Calu3 (cell line): ENCODE data around the gene NEURL4. TPM values are rescaled to one million over a fixed set of nuclear protein-coding genes. Genes with fewer than 3 reads are reported as not detected.

Experiments
- BruUV-seq: library from RNA; stranded (reverse); fragments of 400-500 nt; replicated peaks from 2 replicates; lab custom pipeline; 2021; lab: Mats Ljungman, UMichigan
- CTCF ChIA-PET: fragments of 300-600 bp; sonication (Branson Sonifier 250); formaldehyde crosslinking; loops from one replicate; lab custom pipeline; 2022; ENCODE audit warnings: antibody characterized with exemption; lab: Charles Lee
- DNase-seq: peaks from one replicate; pipeline ENCODE4 v3.0.0; 2022
- H3K27ac Mint-ChIP-seq: one replicate; pipeline ENCODE4 v1.8.0; 2022; ENCODE audit warnings: mixed read lengths; ENCODE audit not compliant: unreplicated experiment
- H3K27me3 Mint-ChIP-seq: one replicate; pipeline ENCODE4 v1.8.0; 2022; ENCODE audit warnings: mixed read lengths; ENCODE audit not compliant: unreplicated experiment
- H3K36me3 Mint-ChIP-seq: one replicate; pipeline ENCODE4 v1.8.0; 2022; ENCODE audit warnings: mild to moderate bottlenecking, moderate library complexity, mixed read lengths; ENCODE audit not compliant: insufficient read depth, unreplicated experiment
- H3K4me1 Mint-ChIP-seq: one replicate; pipeline ENCODE4 v1.8.0; 2022; ENCODE audit warnings: mild to moderate bottlenecking, low read depth, mixed read lengths; ENCODE audit not compliant: unreplicated experiment
- H3K4me3 Mint-ChIP-seq: one replicate; pipeline ENCODE4 v1.8.0; 2022; ENCODE audit warnings: mild to moderate bottlenecking, low read depth, moderate library complexity, mixed read lengths; ENCODE audit not compliant: unreplicated experiment
- H3K9me3 Mint-ChIP-seq: one replicate; pipeline ENCODE4 v1.8.0; 2022; ENCODE audit warnings: low read depth, mixed read lengths; ENCODE audit not compliant: unreplicated experiment
- CTCF ChIP-seq: fragments of 200-600 bp; IDR thresholded peaks from one replicate; pipeline ENCODE4 v1.8.0; 2022; ENCODE audit warnings: antibody characterized with exemption; ENCODE audit not compliant: unreplicated experiment
- intact Hi-C: fragments of 100-400 bp; cut with micrococcal nuclease; formaldehyde crosslinking; loops from one replicate; pipeline ENCODE4 v1.10.0; 2022; ENCODE audit not compliant: unreplicated experiment
- total RNA-seq: library from RNA; stranded (reverse); gene quantifications from 2 replicates; pipeline ENCODE4 v1.2.3, GENCODE V29; 2022

Gene NEURL4
- total RNA-seq, 1 experiment from 2014 or later: 31.9 TPM

DNA sequence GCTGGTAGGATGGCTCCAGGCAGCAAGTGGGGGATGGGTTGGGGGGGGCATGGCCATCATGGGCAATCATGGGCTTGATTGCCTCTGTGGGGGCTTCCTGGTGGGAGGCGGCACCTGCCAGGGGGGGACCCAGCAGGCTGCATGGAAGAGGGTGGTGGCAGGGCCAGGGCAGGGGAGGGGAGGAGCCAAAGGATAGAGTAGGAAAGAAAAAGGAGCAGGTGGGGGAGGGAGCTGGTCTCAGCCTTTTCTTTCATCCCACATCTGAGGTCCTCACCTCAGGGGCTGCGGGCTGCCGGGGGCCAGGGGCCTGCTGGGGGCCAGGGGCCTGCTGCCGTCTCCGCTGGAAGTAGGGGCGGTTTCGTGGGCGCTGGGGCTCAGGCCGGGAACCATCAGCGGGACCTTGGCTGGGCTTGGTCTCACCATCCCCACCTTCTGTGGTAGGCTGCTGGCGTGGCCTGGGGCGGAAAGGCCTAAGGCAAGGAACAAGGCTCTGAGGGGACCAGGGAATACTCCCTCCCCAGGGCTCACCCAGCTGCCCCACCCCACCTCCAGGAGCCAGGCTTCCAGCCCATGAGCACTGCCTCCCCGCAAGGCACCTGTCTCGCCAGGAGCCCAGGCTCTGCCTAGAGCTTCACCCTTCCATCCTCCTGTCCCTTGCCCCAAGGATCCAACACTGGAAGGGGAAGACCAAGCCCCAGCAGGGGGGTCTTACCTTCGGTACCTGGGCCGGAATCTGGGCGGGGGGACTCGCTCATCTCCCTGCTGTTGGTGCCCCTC lies 39.7 kb downstream of the NEURL4 start:
- no TSS peak for BruUV-seq
- Mint-ChIP-seq H3K9me3 (no peaks in the 10 kb centered on the region), H3K27ac (no peak overlapping the region), H3K4me1 (no peaks in the 10 kb centered on the region), H3K4me3 (no peak overlapping the region), H3K27me3 (peaks cover 31% of the 10 kb centered on the region), H3K36me3 (peaks cover 3% of the 10 kb centered on the region)
- no peak for DNase-seq
- CTCF ChIA-PET: interaction anchor here (0.5 to 0.7 kb wide), 2 partner anchors 22 to 281 kb away, joined by 3 to 10 read pairs; no protein-coding TSS in a partner anchor
- intact Hi-C loops: no loop called here
- TF ChIP-seq CTCF: no peak

DNA sequence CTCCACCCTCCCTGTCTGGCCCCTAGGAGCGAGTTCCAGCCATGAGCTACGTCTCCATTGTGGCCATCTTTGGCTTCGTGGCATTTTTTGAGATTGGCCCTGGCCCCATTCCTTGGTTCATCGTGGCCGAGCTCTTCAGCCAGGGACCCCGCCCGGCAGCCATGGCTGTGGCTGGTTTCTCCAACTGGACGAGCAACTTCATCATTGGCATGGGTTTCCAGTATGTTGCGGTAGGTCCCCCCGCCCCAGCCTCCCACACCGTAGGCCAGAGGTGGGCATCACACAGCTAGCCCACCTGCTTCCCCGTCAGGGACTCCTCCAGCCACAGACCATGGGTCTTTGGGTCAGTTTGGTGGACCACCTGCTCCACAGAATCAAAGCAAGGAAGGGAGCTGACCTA lies 43.5 kb downstream of the NEURL4 start:
- Mint-ChIP-seq H3K27me3 (peaks cover 45% of the 10 kb centered on the region), H3K27ac (no peak overlapping the region), H3K4me1 (peaks cover 5% of the 10 kb centered on the region), H3K4me3 (no peak overlapping the region), H3K36me3 (peaks cover 15% of the 10 kb centered on the region), H3K9me3 (no peaks in the 10 kb centered on the region)
- TF ChIP-seq CTCF: no peak
- BruUV-seq: no TSS peak
- intact Hi-C loops: no loop called here
- CTCF ChIA-PET: no interaction called here
- no peak for DNase-seq

GRCh38 chr17:7284911-7285310 lies 44.2 kb downstream of the NEURL4 start:
- H3K27ac Mint-ChIP-seq: no peak overlapping the region

DNA sequence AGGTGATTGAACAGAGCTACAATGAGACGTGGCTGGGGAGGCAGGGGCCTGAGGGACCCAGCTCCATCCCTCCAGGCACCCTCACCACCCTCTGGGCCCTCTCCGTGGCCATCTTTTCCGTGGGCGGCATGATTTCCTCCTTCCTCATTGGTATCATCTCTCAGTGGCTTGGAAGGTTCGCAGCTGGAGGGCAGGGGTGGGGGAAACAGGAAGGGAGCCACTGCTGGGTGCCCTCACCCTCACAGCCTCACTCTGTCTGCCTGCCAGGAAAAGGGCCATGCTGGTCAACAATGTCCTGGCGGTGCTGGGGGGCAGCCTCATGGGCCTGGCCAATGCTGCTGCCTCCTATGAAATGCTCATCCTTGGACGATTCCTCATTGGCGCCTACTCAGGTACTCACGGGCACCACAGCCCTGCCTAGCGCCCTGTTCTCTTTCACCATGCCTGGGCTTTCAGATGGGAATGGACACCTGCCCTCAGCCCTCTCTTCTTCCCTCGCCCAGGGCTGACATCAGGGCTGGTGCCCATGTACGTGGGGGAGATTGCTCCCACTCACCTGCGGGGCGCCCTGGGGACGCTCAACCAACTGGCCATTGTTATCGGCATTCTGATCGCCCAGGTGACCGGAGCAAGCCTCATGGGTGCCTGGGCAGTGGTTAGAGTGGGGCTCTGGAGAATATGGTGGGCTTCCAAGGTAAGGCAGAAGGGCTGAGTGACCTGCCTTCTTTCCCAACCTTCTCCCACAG lies 45.5 kb downstream of the NEURL4 start:
- peaks cover 42% of the 10 kb centered on the region for H3K27me3 Mint-ChIP-seq
- CTCF ChIA-PET: no interaction called here
- intact Hi-C loops: no loop called here
- H3K36me3 Mint-ChIP-seq: peaks cover 14% of the 10 kb centered on the region
- H3K9me3 Mint-ChIP-seq: no peaks in the 10 kb centered on the region
- TF ChIP-seq CTCF: no peak
- H3K27ac Mint-ChIP-seq: no peak overlapping the region
- peaks cover 16% of the 10 kb centered on the region for H3K4me1 Mint-ChIP-seq
- H3K4me3 Mint-ChIP-seq: no peak overlapping the region
- BruUV-seq: no TSS peak
- no peak for DNase-seq

More at GRCh38 chr17:7284911-7285310, 44.2 kb downstream of the NEURL4 start:
- no peak for DNase-seq
- H3K27me3 Mint-ChIP-seq: peaks cover 45% of the 10 kb centered on the region
- H3K4me3 Mint-ChIP-seq: no peak overlapping the region
- BruUV-seq: no TSS peak
- no peak for TF ChIP-seq CTCF
- peaks cover 14% of the 10 kb centered on the region for H3K36me3 Mint-ChIP-seq
- CTCF ChIA-PET: no interaction called here
- no peaks in the 10 kb centered on the region for H3K9me3 Mint-ChIP-seq
- peaks cover 12% of the 10 kb centered on the region for H3K4me1 Mint-ChIP-seq
- intact Hi-C loops: no loop called here
